HepG2 (cell line): ENCODE measurements around the gene NINJ2. TPM values are rescaled to one million over a fixed set of nuclear protein-coding genes. Genes with fewer than 3 reads are reported as not detected.
"Not testable (repeated sequence)": the region's sequence is repeated elsewhere in the genome, so short reads cannot be mapped to it uniquely, and the experiment has no call there.

Experiments
- ISL2 ChIP-seq: sonication (generic); formaldehyde crosslinking; IDR thresholded peaks from 2 replicates; pipeline ENCODE4 v1.5.0; 2020; ENCODE audit warnings: missing genetic modification reagents
- NCOA1 ChIP-seq: sonication (generic); formaldehyde crosslinking; IDR thresholded peaks from 2 replicates; pipeline ENCODE4 v1.9.0; 2021; ENCODE audit warnings: missing genetic modification reagents
- NONO ChIP-seq, 2 experiments: fragments of 450-650 bp in 1 of 2; sonication (generic) in 1 of 2; formaldehyde crosslinking in 1 of 2; IDR thresholded peaks in 1 of 2; conservative IDR thresholded peaks in 1 of 2; 2 replicates each; pipeline versions ENCODE4 v1.6.1 to v1.8.0; 2017 to 2022; ENCODE audit warnings: mild to moderate bottlenecking in 1 of 2, missing genetic modification reagents in 1 of 2, moderate library complexity in 1 of 2
- SP4 ChIP-seq: sonication (generic); formaldehyde crosslinking; IDR thresholded peaks from 2 replicates; pipeline ENCODE4 v1.8.1; 2023; ENCODE audit warnings: mild to moderate bottlenecking, missing genetic modification reagents
- ZMYM4 ChIP-seq: sonication (generic); formaldehyde crosslinking; IDR thresholded peaks from 2 replicates; pipeline ENCODE4 v1.8.1; 2023; ENCODE audit warnings: mild to moderate bottlenecking, missing genetic modification reagents
- ZNF274 ChIP-seq: sonication (generic); formaldehyde crosslinking; IDR thresholded peaks from 2 replicates; pipeline ENCODE4 v1.5.1; 2020; ENCODE audit warnings: mild to moderate bottlenecking, missing genetic modification reagents
- ZSCAN21 ChIP-seq: sonication (generic); formaldehyde crosslinking; IDR thresholded peaks from 2 replicates; pipeline ENCODE4 v1.8.0; 2022; ENCODE audit warnings: mild to moderate bottlenecking, missing genetic modification reagents, moderate library complexity, borderline replicate concordance
- polyA plus RNA-seq, 8 experiments: library from polyadenylated mRNA; depleted of rRNA in 3 of 8; stranded (reverse) in 7 of 8; unstranded in 1 of 8; fragments of >200 nt; fragmentation: Illumina TruSeq in 4 of 8; extraction: Trizol in 4 of 8; gene quantifications; 2 replicates each; pipeline versions ENCODE4 v1.2.1 to v1.2.3, GENCODE V29; 2011 to 2016; ENCODE audit warnings: low read depth in 4 of 8, missing spikeins in 1 of 8, mixed read lengths in 1 of 8; ENCODE audit not compliant: insufficient read depth in 1 of 8
- total RNA-seq, 5 experiments: library from RNA; depleted of rRNA; stranded (reverse); fragments of >200 nt; fragmentation: Illumina TruSeq; extraction: Trizol; gene quantifications; 2 replicates each; pipeline ENCODE4 v1.2.3, GENCODE V29; 2016; ENCODE audit warnings: low read depth in 1 of 5
- TF ChIP-seq, protein P1 (sequence below): sonication (generic); formaldehyde crosslinking; IDR thresholded peaks from 2 replicates; pipeline ENCODE4 v1.5.1; 2020; ENCODE audit warnings: mild to moderate bottlenecking, missing genetic modification reagents, moderate library complexity
- TF ChIP-seq, protein P2 (sequence below): IDR thresholded peaks from 2 replicates; pipeline ENCODE4 v1.6.1; 2016; ENCODE audit warnings: missing genetic modification reagents, missing compliant biosample characterization
- TF ChIP-seq, protein P3 (sequence below): sonication (generic); formaldehyde crosslinking; IDR thresholded peaks from 2 replicates; pipeline ENCODE4 v1.9.0; 2021; ENCODE audit warnings: mild to moderate bottlenecking, missing genetic modification reagents
- TF ChIP-seq, protein P4 (sequence below): sonication (generic); formaldehyde crosslinking; IDR thresholded peaks from 2 replicates; pipeline ENCODE4 v1.4.0; 2020; ENCODE audit warnings: missing genetic modification reagents, mild to moderate bottlenecking, borderline replicate concordance

Gene NINJ2
- total and polyA plus RNA-seq, 2 of the 13 experiments (the other 11 are each of a cell fraction or from before 2014, with no cell fraction given), result 0.62 to 3.8 TPM

DNA sequence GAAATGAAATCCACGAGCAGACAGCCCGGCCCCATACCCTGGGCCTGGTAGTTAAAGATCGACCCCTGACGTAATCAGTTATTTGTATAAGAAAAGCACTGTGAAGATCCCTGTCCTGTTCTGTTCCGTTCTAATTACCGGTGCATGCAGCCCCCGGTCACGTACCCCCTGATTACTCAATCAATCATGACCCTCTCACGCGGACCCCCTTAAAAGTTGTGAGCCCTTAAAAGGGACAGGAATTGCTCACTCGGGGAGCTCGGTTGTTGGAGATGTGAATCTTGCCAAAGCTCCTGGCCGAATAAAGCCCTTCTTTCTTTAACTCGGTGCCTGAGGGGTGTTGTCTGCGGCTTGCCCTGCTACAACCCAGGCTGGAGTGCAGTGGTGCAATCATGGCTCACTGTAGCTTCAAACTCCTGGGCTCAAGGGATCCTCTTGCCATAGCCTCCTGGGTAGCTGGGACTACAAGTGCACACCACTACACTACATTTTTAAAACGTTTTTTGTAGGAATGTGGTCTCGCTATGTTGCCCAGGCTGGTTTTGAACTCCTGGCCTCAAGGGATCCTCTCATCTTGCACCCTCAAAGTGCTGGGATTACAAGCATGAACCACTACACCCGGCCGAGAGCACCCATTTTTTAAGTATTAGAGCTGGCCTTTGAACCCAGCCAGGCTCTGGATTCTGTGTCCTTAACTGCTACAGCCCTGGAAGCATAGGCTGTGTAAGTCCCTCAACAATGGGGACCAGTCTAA is 85.1 kb downstream of the NINJ2 start (continued):
- TF ChIP-seq, protein P1, sequence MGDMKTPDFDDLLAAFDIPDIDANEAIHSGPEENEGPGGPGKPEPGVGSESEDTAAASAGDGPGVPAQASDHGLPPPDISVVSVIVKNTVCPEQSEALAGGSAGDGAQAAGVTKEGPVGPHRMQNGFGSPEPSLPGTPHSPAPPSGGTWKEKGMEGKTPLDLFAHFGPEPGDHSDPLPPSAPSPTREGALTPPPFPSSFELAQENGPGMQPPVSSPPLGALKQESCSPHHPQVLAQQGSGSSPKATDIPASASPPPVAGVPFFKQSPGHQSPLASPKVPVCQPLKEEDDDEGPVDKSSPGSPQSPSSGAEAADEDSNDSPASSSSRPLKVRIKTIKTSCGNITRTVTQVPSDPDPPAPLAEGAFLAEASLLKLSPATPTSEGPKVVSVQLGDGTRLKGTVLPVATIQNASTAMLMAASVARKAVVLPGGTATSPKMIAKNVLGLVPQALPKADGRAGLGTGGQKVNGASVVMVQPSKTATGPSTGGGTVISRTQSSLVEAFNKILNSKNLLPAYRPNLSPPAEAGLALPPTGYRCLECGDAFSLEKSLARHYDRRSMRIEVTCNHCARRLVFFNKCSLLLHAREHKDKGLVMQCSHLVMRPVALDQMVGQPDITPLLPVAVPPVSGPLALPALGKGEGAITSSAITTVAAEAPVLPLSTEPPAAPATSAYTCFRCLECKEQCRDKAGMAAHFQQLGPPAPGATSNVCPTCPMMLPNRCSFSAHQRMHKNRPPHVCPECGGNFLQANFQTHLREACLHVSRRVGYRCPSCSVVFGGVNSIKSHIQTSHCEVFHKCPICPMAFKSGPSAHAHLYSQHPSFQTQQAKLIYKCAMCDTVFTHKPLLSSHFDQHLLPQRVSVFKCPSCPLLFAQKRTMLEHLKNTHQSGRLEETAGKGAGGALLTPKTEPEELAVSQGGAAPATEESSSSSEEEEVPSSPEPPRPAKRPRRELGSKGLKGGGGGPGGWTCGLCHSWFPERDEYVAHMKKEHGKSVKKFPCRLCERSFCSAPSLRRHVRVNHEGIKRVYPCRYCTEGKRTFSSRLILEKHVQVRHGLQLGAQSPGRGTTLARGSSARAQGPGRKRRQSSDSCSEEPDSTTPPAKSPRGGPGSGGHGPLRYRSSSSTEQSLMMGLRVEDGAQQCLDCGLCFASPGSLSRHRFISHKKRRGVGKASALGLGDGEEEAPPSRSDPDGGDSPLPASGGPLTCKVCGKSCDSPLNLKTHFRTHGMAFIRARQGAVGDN (CRISPR knock-in tag), result peak; percentile 58
- peak; percentile 35 for TF ChIP-seq ZMYM4
- TF ChIP-seq, protein P2, sequence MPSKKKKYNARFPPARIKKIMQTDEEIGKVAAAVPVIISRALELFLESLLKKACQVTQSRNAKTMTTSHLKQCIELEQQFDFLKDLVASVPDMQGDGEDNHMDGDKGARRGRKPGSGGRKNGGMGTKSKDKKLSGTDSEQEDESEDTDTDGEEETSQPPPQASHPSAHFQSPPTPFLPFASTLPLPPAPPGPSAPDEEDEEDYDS (CRISPR knock-in tag), result peak; percentile 95
- TF ChIP-seq NONO (IDR thresholded peaks at IDR 0.05), result not testable (repeated sequence)
- TF ChIP-seq NONO (CRISPR knock-in tag; conservative IDR thresholded peaks at IDR 0.05), result 0 out of 2 replicates have a peak, but pooled peaks have one; percentile 27
- TF ChIP-seq ISL2 (CRISPR knock-in tag), result peak; percentile 40; the same call in 1 of the 2 replicates
- TF ChIP-seq, protein P3, sequence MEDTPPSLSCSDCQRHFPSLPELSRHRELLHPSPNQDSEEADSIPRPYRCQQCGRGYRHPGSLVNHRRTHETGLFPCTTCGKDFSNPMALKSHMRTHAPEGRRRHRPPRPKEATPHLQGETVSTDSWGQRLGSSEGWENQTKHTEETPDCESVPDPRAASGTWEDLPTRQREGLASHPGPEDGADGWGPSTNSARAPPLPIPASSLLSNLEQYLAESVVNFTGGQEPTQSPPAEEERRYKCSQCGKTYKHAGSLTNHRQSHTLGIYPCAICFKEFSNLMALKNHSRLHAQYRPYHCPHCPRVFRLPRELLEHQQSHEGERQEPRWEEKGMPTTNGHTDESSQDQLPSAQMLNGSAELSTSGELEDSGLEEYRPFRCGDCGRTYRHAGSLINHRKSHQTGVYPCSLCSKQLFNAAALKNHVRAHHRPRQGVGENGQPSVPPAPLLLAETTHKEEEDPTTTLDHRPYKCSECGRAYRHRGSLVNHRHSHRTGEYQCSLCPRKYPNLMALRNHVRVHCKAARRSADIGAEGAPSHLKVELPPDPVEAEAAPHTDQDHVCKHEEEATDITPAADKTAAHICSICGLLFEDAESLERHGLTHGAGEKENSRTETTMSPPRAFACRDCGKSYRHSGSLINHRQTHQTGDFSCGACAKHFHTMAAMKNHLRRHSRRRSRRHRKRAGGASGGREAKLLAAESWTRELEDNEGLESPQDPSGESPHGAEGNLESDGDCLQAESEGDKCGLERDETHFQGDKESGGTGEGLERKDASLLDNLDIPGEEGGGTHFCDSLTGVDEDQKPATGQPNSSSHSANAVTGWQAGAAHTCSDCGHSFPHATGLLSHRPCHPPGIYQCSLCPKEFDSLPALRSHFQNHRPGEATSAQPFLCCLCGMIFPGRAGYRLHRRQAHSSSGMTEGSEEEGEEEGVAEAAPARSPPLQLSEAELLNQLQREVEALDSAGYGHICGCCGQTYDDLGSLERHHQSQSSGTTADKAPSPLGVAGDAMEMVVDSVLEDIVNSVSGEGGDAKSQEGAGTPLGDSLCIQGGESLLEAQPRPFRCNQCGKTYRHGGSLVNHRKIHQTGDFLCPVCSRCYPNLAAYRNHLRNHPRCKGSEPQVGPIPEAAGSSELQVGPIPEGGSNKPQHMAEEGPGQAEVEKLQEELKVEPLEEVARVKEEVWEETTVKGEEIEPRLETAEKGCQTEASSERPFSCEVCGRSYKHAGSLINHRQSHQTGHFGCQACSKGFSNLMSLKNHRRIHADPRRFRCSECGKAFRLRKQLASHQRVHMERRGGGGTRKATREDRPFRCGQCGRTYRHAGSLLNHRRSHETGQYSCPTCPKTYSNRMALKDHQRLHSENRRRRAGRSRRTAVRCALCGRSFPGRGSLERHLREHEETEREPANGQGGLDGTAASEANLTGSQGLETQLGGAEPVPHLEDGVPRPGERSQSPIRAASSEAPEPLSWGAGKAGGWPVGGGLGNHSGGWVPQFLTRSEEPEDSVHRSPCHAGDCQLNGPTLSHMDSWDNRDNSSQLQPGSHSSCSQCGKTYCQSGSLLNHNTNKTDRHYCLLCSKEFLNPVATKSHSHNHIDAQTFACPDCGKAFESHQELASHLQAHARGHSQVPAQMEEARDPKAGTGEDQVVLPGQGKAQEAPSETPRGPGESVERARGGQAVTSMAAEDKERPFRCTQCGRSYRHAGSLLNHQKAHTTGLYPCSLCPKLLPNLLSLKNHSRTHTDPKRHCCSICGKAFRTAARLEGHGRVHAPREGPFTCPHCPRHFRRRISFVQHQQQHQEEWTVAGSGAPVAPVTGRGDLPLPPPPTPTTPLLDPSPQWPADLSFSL, result 0 out of 2 replicates have a peak, but pooled peaks have one; percentile 20
- 0 out of 2 replicates have a peak, but pooled peaks have one; percentile 36 for TF ChIP-seq NCOA1 (CRISPR knock-in tag)
- 0 out of 2 replicates have a peak, but pooled peaks have one; percentile 47 for TF ChIP-seq SP4 (CRISPR knock-in tag)
- 0 out of 2 replicates have a peak, but pooled peaks have one; percentile 27 for TF ChIP-seq ZSCAN21 (CRISPR knock-in tag)
- peak; percentile 56; the same call in 1 of the 2 replicates for TF ChIP-seq ZNF274 (CRISPR knock-in tag)
- TF ChIP-seq, protein P4, sequence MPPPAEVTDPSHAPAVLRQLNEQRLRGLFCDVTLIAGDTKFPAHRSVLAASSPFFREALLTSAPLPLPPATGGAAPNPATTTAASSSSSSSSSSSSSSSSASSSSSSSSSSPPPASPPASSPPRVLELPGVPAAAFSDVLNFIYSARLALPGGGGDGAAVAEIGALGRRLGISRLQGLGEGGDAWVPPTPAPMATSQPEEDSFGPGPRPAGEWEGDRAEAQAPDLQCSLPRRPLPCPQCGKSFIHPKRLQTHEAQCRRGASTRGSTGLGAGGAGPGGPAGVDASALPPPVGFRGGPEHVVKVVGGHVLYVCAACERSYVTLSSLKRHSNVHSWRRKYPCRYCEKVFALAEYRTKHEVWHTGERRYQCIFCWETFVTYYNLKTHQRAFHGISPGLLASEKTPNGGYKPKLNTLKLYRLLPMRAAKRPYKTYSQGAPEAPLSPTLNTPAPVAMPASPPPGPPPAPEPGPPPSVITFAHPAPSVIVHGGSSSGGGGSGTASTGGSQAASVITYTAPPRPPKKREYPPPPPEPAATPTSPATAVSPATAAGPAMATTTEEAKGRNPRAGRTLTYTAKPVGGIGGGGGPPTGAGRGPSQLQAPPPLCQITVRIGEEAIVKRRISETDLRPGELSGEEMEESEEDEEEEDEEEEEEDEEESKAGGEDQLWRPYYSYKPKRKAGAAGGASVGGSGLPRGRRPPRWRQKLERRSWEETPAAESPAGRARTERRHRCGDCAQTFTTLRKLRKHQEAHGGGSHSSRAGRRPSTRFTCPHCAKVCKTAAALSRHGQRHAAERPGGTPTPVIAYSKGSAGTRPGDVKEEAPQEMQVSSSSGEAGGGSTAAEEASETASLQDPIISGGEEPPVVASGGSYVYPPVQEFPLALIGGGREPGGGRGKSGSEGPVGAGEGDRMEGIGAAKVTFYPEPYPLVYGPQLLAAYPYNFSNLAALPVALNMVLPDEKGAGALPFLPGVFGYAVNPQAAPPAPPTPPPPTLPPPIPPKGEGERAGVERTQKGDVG (CRISPR knock-in tag), result peak; percentile 62; the same call in 1 of the 2 replicates
